ENCODE results near the gene TMEM63A.

DNA sequence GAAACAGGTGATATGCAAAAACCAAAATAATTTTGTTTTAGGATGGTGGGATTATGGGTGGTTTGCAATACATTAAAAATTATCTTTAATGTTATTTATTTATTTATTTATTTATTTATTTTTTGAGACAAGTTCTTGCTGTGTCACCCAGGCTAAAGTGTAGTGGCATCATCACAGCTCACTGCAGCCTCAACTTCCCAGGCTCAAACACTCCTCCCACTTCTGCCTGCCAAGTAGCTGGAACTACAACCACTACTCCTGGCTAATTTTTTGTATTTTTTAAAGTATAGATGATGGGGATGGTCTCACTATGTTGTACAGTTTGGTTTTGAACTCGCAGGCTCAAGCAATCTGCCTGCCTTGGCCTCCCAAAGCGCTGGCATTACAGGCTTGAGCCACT, 48.4 kb upstream of the TMEM63A start:
- no peak for TF ChIP-seq EZH2 (IDR thresholded peaks at IDR 0.05; ENCODE audit: low read depth)
- TF ChIP-seq, protein P1, sequence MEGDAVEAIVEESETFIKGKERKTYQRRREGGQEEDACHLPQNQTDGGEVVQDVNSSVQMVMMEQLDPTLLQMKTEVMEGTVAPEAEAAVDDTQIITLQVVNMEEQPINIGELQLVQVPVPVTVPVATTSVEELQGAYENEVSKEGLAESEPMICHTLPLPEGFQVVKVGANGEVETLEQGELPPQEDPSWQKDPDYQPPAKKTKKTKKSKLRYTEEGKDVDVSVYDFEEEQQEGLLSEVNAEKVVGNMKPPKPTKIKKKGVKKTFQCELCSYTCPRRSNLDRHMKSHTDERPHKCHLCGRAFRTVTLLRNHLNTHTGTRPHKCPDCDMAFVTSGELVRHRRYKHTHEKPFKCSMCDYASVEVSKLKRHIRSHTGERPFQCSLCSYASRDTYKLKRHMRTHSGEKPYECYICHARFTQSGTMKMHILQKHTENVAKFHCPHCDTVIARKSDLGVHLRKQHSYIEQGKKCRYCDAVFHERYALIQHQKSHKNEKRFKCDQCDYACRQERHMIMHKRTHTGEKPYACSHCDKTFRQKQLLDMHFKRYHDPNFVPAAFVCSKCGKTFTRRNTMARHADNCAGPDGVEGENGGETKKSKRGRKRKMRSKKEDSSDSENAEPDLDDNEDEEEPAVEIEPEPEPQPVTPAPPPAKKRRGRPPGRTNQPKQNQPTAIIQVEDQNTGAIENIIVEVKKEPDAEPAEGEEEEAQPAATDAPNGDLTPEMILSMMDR (conservative IDR thresholded peaks at IDR 0.05) = no peak

All from PC-9 (cell line).